Liver (tissue), 3 donors: ENCODE measurements around the gene TANC1.

Experiments used
- ATF3 ChIP-seq: IDR thresholded peaks from 2 replicates; pipeline ENCODE4 v1.6.1; 2016; ENCODE audit warnings: antibody characterized with exemption
- CTCF ChIP-seq: fragments of 150-350 bp; IDR thresholded peaks from 2 replicates; pipeline ENCODE4 v1.5.1; 2017; ENCODE audit warnings: improper control_type of control experiment, low read depth, low read length; ENCODE audit not compliant: missing input control
- EGR1 ChIP-seq, 2 donors: IDR thresholded peaks; 2 replicates each; pipeline ENCODE4 v1.6.1; 2016 to 2018; ENCODE audit warnings: antibody characterized with exemption in 2 of 2, low read depth in 2 of 2
- HNF4G ChIP-seq: IDR thresholded peaks from 2 replicates; pipeline ENCODE4 v1.6.1; 2016; ENCODE audit warnings: antibody characterized with exemption
- MAX ChIP-seq: IDR thresholded peaks from 2 replicates; pipeline ENCODE4 v1.6.1; 2016; ENCODE audit warnings: antibody characterized with exemption
- NR2F2 ChIP-seq: IDR thresholded peaks from 2 replicates; pipeline ENCODE4 v1.6.1; 2016; ENCODE audit warnings: antibody characterized with exemption
- RAD21 ChIP-seq, 2 donors: IDR thresholded peaks; 2 replicates each; pipeline ENCODE4 v1.6.1; 2016; ENCODE audit warnings: antibody characterized with exemption in 2 of 2, mild to moderate bottlenecking in 2 of 2
- REST ChIP-seq: IDR thresholded peaks from 2 replicates; pipeline ENCODE4 v1.6.1; 2016; ENCODE audit warnings: antibody characterized with exemption, mild to moderate bottlenecking
- TAF1 ChIP-seq: conservative IDR thresholded peaks from 2 replicates; pipeline ENCODE4 v1.6.1; 2016; ENCODE audit warnings: antibody characterized with exemption, mild to moderate bottlenecking
- YY1 ChIP-seq: IDR thresholded peaks from 2 replicates; pipeline ENCODE4 v1.6.1; 2016; ENCODE audit warnings: antibody characterized with exemption, mild to moderate bottlenecking
- ZBTB33 ChIP-seq: IDR thresholded peaks from 2 replicates; pipeline ENCODE4 v1.6.1; 2016; ENCODE audit warnings: antibody characterized with exemption
- donor health status: healthy.
- donor health status: healthy.

GRCh38 chr2:159144776-159145614 lies 176.6 kb downstream of the TANC1 start:
- TF ChIP-seq CTCF (no peak), TAF1 (no peak), REST (no peak), EGR1 (IDR thresholded peaks at IDR 0.05; ENCODE audit: low read depth in 2 of 2) (no peak), MAX (no peak), ATF3 (no peak), NR2F2 (no peak), YY1 (no peak), RAD21 (IDR thresholded peaks at IDR 0.05) (no peak), HNF4G (no peak), ZBTB33 (no peak)
